ENCODE data around the gene CARMIL1. TPM values are rescaled to one million over a fixed set of nuclear protein-coding genes. Genes with fewer than 3 reads are reported as not detected.

Gene CARMIL1
- total RNA-seq, 2 donors from 2014 or later = 0.56 to 0.76 TPM

- no peak for DNase-seq (ENCODE audit: low spot score)
- Mint-ChIP-seq H3K4me3 (no peak overlapping the region), H3K27ac (no peak overlapping the region), H3K36me3 (no peaks in the 10 kb centered on the region), H3K27me3 (peaks cover 3 to 42% of the 10 kb centered on the region in 2 donors), H3K4me1 (ENCODE audit: low read depth in 2 of 2) (no peaks in the 10 kb centered on the region), H3K9me3 (no peaks in the 10 kb centered on the region)
- ATAC-seq = no peak
These were observed 341.2 kb downstream of the CARMIL1 start for GRCh38 chr6:25620391-25620790.

GRCh38 chr6:25623065-25623464, 343.9 kb downstream of the CARMIL1 start:
- Mint-ChIP-seq H3K4me1 (ENCODE audit: low read depth in 2 of 2) (no peaks in the 10 kb centered on the region), H3K27me3 (peaks cover 4 to 32% of the 10 kb centered on the region in 2 donors), H3K4me3 (no peak overlapping the region), H3K9me3 (no peaks in the 10 kb centered on the region), H3K36me3 (no peaks in the 10 kb centered on the region), H3K27ac (no peak overlapping the region)
- DNase-seq (ENCODE audit: low spot score) (no peak), ATAC-seq (no peak)

GRCh38 chr6:25623879-25624278, 344.7 kb downstream of the CARMIL1 start:
- peaks cover 7 to 33% of the 10 kb centered on the region in 2 donors for H3K27me3 Mint-ChIP-seq
- no peaks in the 10 kb centered on the region for H3K4me1 Mint-ChIP-seq (ENCODE audit: low read depth in 2 of 2)

GRCh38 chr6:25627001-25627400, 347.8 kb downstream of the CARMIL1 start:
- peaks cover 16 to 31% of the 10 kb centered on the region in 2 donors for H3K27me3 Mint-ChIP-seq
- DNase-seq (ENCODE audit: low spot score) = no peak
- no peak for ATAC-seq
- H3K4me1 Mint-ChIP-seq (ENCODE audit: low read depth in 2 of 2) = no peaks in the 10 kb centered on the region
- no peak overlapping the region for H3K27ac Mint-ChIP-seq
- no peaks in the 10 kb centered on the region for H3K36me3 Mint-ChIP-seq
- H3K4me3 Mint-ChIP-seq = no peak overlapping the region
- H3K9me3 Mint-ChIP-seq = no peaks in the 10 kb centered on the region

More at GRCh38 chr6:25623879-25624278, 344.7 kb downstream of the CARMIL1 start:
- Mint-ChIP-seq H3K27ac (no peak overlapping the region), H3K4me3 (no peak overlapping the region), H3K36me3 (no peaks in the 10 kb centered on the region), H3K9me3 (no peaks in the 10 kb centered on the region)
- no peak for ATAC-seq
- DNase-seq (ENCODE audit: low spot score) = no peak

- no peak overlapping the region for H3K27ac Mint-ChIP-seq
- DNase-seq (ENCODE audit: low spot score) (no peak), ATAC-seq (no peak)
- no peaks in the 10 kb centered on the region for H3K36me3 Mint-ChIP-seq
- no peaks in the 10 kb centered on the region for H3K9me3 Mint-ChIP-seq
- no peaks in the 10 kb centered on the region for H3K4me1 Mint-ChIP-seq (ENCODE audit: low read depth in 2 of 2)
- peaks cover 18 to 28% of the 10 kb centered on the region in 2 donors for H3K27me3 Mint-ChIP-seq
- no peak overlapping the region for H3K4me3 Mint-ChIP-seq
These were observed 349.5 kb downstream of the CARMIL1 start for GRCh38 chr6:25628471-25629197.

GRCh38 chr6:25629198-25629576, 350.0 kb downstream of the CARMIL1 start:
- DNase-seq (ENCODE audit: low spot score) = no peak
- H3K36me3 Mint-ChIP-seq = no peaks in the 10 kb centered on the region
- H3K9me3 Mint-ChIP-seq = no peaks in the 10 kb centered on the region
- peaks cover 22 to 23% of the 10 kb centered on the region in 2 donors for H3K27me3 Mint-ChIP-seq
- no peak for ATAC-seq
- no peaks in the 10 kb centered on the region for H3K4me1 Mint-ChIP-seq (ENCODE audit: low read depth in 2 of 2)
- no peak overlapping the region for H3K4me3 Mint-ChIP-seq
- no peak overlapping the region for H3K27ac Mint-ChIP-seq

- DNase-seq (ENCODE audit: low spot score) = no peak
- Mint-ChIP-seq H3K4me1 (ENCODE audit: low read depth in 2 of 2) (no peaks in the 10 kb centered on the region), H3K9me3 (no peaks in the 10 kb centered on the region), H3K27me3 (peaks cover 22 to 29% of the 10 kb centered on the region in 2 donors), H3K36me3 (no peaks in the 10 kb centered on the region), H3K27ac (no peak overlapping the region), H3K4me3 (no peak overlapping the region)
- ATAC-seq = no peak
These were observed 351.5 kb downstream of the CARMIL1 start for GRCh38 chr6:25630508-25631278.

- DNase-seq (ENCODE audit: low spot score) (no peak), ATAC-seq (no peak)
- H3K4me1 Mint-ChIP-seq (ENCODE audit: low read depth in 2 of 2) = no peaks in the 10 kb centered on the region
- H3K4me3 Mint-ChIP-seq = no peak overlapping the region
- peaks cover 35 to 37% of the 10 kb centered on the region in 2 donors for H3K27me3 Mint-ChIP-seq
- H3K9me3 Mint-ChIP-seq = no peaks in the 10 kb centered on the region
- H3K27ac Mint-ChIP-seq = no peak overlapping the region
- H3K36me3 Mint-ChIP-seq = no peaks in the 10 kb centered on the region
These were observed 356.7 kb downstream of the CARMIL1 start for GRCh38 chr6:25635886-25636317.

- no peak for ATAC-seq
These were observed 358.0 kb downstream of the CARMIL1 start for GRCh38 chr6:25637211-25637610.

GRCh38 chr6:25637960-25638434, 358.8 kb downstream of the CARMIL1 start:
- no peak overlapping the region for H3K27ac Mint-ChIP-seq
- no peaks in the 10 kb centered on the region for H3K9me3 Mint-ChIP-seq
- no peaks in the 10 kb centered on the region for H3K36me3 Mint-ChIP-seq
- DNase-seq (ENCODE audit: low spot score) (no peak), ATAC-seq (no peak)
- no peak overlapping the region for H3K4me3 Mint-ChIP-seq
- peaks cover 43 to 46% of the 10 kb centered on the region in 2 donors for H3K27me3 Mint-ChIP-seq
- H3K4me1 Mint-ChIP-seq (ENCODE audit: low read depth in 2 of 2) = no peaks in the 10 kb centered on the region

More at GRCh38 chr6:25637211-25637610, 358.0 kb downstream of the CARMIL1 start:
- no peak for DNase-seq (ENCODE audit: low spot score)
- Mint-ChIP-seq H3K27me3 (peaks cover 38 to 40% of the 10 kb centered on the region in 2 donors), H3K27ac (no peak overlapping the region), H3K36me3 (no peaks in the 10 kb centered on the region), H3K4me1 (ENCODE audit: low read depth in 2 of 2) (no peaks in the 10 kb centered on the region), H3K9me3 (no peaks in the 10 kb centered on the region), H3K4me3 (no peak overlapping the region)

GRCh38 chr6:25639653-25640052, 360.5 kb downstream of the CARMIL1 start:
- no peaks in the 10 kb centered on the region for H3K4me1 Mint-ChIP-seq (ENCODE audit: low read depth in 2 of 2)
- no peak overlapping the region for H3K4me3 Mint-ChIP-seq
- H3K27ac Mint-ChIP-seq = no peak overlapping the region
- peaks cover 44 to 60% of the 10 kb centered on the region in 2 donors for H3K27me3 Mint-ChIP-seq
- no peaks in the 10 kb centered on the region for H3K36me3 Mint-ChIP-seq
- ATAC-seq = no peak
- H3K9me3 Mint-ChIP-seq = no peaks in the 10 kb centered on the region
- DNase-seq (ENCODE audit: low spot score) = no peak

GRCh38 chr6:25640446-25640845, 361.3 kb downstream of the CARMIL1 start:
- Mint-ChIP-seq H3K27me3 (peaks cover 43 to 68% of the 10 kb centered on the region in 2 donors), H3K36me3 (no peaks in the 10 kb centered on the region)
- no peak for ATAC-seq

GRCh38 chr6:25640891-25641290, 361.7 kb downstream of the CARMIL1 start:
- Mint-ChIP-seq H3K9me3 (no peaks in the 10 kb centered on the region), H3K4me1 (ENCODE audit: low read depth in 2 of 2) (no peaks in the 10 kb centered on the region), H3K27ac (no peak overlapping the region), H3K27me3 (peaks cover 46 to 70% of the 10 kb centered on the region in 2 donors), H3K36me3 (no peaks in the 10 kb centered on the region), H3K4me3 (no peak overlapping the region)
- DNase-seq (ENCODE audit: low spot score) (no peak), ATAC-seq (no peak)

More at GRCh38 chr6:25640446-25640845, 361.3 kb downstream of the CARMIL1 start:
- Mint-ChIP-seq H3K4me1 (ENCODE audit: low read depth in 2 of 2) (no peaks in the 10 kb centered on the region), H3K27ac (no peak overlapping the region), H3K4me3 (no peak overlapping the region), H3K9me3 (no peaks in the 10 kb centered on the region)
- DNase-seq (ENCODE audit: low spot score) = no peak

- Mint-ChIP-seq H3K27ac (no peak overlapping the region), H3K27me3 (peaks cover 45 to 70% of the 10 kb centered on the region in 2 donors), H3K4me1 (ENCODE audit: low read depth in 2 of 2) (no peaks in the 10 kb centered on the region), H3K4me3 (no peak overlapping the region), H3K36me3 (no peaks in the 10 kb centered on the region), H3K9me3 (no peaks in the 10 kb centered on the region)
- DNase-seq (ENCODE audit: low spot score) (no peak), ATAC-seq (no peak)
These were observed 362.2 kb downstream of the CARMIL1 start for GRCh38 chr6:25641377-25641776.
